Central memory CD4-positive, alpha-beta T cell (primary cell): ENCODE measurements around the gene CACNA1G.

Source experiments
- DNase-seq: peaks from one replicate; pipeline ENCODE4 v3.0.0; 2022

Gene CACNA1G

DNA sequence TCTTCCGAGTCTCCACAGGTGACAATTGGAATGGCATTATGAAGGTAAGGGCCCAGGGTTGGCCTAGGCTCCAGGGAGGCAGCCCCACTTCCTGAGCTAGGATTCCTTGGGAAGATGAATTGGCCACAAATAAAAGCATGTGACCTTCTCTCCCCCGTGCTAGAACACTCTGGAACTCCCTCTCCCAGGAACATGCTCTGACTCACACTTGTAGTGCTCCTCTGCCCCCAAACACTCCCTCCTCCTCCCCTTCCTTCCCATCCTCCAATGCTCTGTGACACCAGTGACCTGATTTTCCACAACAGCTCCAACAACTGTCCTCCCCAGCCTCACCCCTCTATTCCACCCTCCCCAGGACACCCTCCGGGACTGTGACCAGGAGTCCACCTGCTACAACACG lies 57.8 kb downstream of the CACNA1G start:
- DNase-seq: no peak

DNA sequence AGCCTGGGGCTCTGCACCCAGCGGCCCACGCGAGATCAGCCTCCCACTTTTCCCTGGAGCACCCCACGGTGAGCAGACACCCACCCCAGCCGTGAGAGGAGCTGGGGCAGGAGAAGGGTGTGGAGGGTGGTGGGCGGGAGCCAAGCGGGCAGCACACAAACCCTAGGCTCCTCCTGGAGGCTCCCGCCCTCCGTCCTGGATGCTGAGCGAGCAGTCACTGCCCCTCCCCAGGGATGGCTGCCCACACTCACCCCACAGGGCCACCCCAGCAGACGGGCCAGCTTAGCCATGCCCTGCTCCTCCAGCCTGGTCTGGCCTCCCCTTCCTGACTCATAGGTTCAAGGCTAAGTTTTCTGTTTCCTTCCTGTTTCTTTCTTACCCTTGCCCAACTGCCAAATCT lies 58.4 kb downstream of the CACNA1G start:
- no peak for DNase-seq

DNA sequence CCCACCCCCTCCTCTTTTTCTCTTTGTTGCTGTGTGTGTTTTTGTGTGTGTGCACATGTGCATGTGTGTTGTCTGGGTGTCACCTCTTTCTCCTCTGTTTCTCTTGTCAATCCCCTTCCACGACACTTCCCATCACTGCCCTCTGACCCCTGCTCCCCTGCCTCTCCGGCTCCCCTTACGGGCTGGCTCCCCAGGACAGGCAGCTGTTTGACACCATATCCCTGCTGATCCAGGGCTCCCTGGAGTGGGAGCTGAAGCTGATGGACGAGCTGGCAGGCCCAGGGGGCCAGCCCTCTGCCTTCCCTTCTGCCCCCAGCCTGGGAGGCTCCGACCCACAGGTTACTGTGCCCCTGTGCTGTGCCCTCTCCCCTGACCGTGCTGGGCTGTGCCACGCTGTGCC lies 59.0 kb downstream of the CACNA1G start:
- no peak for DNase-seq

DNA sequence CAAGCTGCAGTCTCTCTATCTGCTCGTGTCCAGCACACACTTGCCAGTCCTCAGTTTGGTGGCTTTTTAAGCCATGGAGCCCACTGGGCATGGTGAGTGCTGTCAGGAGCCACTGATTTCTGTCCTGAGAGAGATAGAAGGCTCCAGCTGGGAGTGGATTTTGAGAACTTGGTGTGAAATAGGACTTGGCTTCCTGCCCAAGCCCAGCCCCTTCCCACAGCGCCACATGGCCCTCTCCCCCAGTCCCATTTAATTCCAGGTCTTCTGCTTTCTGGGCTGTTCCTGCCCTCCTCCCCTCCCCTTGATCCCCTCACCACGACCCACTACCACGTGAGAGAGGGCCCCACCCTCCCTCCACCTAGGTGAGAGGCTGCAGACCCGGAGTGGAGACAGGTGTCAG lies 59.7 kb downstream of the CACNA1G start:
- DNase-seq: no peak

DNA sequence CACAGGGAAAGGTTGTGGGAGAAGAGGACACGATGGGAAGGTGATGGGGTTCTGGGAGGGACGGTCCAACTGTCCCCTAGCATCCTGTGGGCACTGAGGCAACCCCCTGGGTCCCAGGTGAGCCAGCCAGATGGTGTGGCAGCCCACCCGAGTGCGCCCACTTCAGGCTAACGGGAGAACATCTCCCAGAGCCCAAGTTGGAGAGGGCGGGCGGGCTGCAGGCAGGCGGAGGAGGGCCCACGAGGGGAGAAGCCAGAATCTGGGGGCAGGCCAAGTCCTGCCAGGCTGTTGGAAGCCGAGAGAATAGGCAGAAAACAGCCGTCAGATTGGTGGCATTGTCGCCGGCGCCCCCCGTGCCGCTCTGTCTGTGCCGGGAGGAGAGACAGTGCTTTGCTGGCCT lies 60.3 kb downstream of the CACNA1G start:
- no peak for DNase-seq

- DNase-seq: no peak
These were observed 61.1 kb downstream of the CACNA1G start for GRCh38 chr17:50621574-50622031.

GRCh38 chr17:50624321-50624934 lies 63.9 kb downstream of the CACNA1G start:
- DNase-seq: no peak

- no peak for DNase-seq
These were observed 64.7 kb downstream of the CACNA1G start for GRCh38 chr17:50625032-50625871.

GRCh38 chr17:50626037-50626574 lies 65.6 kb downstream of the CACNA1G start:
- peak; percentile 48 for DNase-seq

- DNase-seq: no peak
These were observed 66.7 kb downstream of the CACNA1G start for GRCh38 chr17:50627036-50627781.

GRCh38 chr17:50627782-50628601 lies 67.5 kb downstream of the CACNA1G start:
- no peak for DNase-seq

- DNase-seq: no peak
These were observed 69.4 kb downstream of the CACNA1G start for GRCh38 chr17:50629902-50630301.

GRCh38 chr17:50630524-50631194 lies 70.1 kb downstream of the CACNA1G start:
- peak; percentile 40 for DNase-seq

DNA sequence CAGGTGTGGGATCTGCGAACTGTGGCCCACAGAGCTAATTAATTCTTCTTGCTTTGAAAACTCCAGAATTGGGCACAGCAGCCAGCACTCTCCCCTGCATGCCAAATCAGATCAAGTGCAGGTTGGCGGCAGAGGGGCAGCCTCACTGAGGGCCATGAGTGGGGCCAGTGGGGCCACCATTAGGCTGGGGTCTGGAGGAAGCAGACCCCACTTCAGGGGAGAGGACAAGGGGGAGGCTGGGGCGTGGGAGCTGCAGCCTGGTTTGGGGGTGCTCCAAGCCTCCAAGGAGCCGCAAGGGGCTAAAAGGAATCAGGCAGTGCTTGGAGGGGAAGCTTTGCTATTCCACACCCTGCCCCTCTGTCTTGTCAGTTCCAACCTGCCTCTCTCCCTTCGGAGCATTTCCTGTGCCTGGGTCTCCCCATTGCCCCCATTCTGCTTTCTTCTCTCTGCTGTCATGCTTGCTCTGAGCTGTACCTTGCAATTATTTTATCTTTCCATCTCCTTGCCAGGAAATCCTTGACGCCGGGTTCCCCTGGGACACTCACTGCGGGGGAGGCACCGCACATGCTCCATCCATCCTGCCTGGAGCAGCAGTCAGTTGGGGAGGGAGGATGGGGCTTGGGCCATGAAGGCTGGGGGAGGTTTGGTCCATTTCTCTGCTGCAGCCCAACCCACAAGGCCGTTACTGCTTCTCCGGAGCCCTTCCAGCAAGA lies 70.8 kb downstream of the CACNA1G start:
- DNase-seq: no peak

DNA sequence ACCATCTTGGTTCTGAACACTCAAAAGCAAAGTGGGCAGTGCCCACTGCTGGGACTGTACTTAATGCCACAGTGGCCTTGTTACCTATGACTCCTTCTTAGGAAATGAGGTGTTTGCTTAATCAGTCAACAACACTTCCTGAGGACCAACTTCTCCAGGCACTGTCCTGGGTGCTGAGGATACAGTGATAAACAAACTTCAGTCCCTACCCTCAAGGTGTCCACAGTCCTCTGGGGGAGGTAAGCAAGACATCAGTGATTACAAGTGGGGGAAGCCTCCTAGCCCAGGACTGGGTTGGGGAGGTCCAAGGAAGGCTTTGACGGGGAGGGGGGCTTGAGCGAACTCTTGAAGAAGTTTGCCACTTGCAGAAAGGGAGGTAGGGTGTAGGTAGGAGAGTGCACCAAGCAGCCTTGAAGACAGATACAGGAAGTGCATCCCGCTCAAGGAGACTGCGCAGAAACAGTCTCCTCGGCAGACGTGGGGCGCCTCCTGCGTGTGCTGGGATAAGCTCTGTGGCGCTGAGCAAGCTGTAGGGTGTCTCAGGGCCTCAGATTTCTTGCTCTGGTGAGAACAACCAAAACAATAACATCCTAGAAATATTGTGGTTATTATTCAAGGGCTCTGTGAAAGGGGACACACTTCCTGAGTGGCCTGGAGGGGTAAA lies 71.5 kb downstream of the CACNA1G start:
- DNase-seq: no peak

DNA sequence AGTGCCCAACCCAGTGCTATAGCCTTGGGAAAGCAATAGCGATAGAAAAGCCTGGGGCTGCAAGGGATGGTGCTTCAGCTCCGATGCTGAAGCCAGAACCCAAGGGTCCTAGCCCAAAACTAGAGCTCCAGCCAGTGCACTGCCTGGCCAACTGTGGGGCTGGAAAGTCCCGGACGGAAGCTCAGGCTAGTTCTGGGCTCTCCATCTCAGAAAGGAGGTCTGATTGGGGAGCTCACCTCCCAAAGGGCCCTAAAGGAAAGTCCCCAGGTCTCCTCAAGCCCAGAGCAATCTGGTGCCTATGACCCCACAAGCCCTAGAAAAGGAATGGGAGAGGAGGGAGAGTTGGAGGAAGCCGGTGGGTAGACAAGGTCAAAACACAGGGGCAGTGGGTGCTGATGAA lies 72.1 kb downstream of the CACNA1G start:
- no peak for DNase-seq

GRCh38 chr17:50633683-50634082 lies 73.2 kb downstream of the CACNA1G start:
- DNase-seq: no peak

DNA sequence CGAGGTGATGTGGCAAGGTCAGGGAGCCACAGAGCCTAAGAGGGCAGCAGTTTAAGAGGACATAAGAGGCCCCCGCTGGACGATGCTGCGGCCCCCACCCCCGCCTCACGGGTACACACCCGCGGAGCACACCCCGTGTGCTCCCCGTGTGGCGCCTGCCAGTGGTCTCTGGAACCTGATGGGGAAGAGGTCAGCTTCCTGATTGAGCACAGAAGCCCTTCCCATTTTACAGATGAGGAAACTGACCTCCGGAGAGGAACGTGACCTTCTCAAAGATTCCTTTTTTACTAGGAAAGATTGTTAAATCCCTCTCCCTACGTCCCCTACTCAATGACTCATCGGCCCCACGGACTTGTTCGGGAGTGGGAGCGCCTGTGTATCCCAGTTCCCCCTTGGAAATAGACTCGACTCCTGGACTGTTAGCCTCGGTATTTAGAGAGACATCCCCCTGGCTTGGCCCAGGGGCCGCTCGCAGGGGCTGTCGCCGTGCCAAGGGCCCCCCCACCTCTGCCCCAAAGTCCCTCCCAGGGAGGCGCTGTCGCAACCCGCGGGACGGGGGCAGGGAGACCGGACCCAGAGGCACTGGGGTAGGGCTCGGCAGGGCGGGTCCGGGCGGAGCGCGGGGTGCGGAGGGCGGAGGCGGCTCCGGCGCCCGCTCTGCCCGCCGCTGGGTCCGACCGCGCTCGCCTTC lies 73.9 kb downstream of the CACNA1G start, which contains the start of gene ABCC3:
Gene ABCC3 (plus strand): TSS at position 658 of the 691 bp plus-strand sequence. CDS start 56 bp downstream, outside the sequence.
- no peak for DNase-seq

DNA sequence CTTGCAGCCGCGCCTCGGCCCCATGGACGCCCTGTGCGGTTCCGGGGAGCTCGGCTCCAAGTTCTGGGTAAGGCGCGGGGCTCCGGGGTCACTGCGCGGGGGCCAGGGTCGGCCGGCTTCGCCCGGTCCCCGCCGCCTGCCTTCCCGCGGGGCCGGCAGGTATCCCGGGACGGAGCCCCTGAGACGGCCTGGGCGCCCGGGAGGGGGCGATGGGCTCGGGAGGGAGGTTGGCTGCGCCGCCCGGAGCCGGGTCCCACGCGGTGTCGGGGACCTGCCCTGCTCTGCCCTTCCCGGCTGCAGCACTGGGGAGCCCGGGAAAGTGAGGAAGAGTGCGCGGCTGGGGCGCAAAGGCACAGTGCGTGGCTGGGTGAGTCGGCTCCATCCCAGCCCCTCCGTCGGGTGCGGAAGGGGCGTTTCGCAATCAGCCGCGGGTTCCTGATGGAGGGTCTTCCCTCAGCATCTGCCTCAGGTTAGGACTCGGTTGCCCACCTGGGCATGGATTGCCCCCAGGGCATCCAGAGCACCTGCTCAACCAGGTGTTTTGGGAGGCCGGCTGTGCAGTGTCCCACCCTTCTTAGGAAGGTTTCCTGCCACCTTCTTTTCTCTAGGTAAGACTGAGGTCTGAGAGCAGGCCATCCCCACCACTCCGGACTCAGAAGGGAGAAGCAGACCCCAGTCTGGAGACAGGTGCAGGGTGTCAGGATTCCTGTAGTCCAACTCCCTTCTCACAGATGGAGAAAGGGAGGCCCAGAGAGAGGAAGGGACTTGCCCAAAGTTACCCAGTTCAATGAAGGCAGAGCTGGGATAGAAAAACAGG lies 74.6 kb downstream of the CACNA1G start:
- no peak for DNase-seq
